GM13977 (cell line): ENCODE results near the gene TXNL1.

Experiments used
- DNase-seq: peaks from one replicate; pipeline ENCODE4 v3.0.0; 2012; ENCODE audit warnings: low spot score
- in situ Hi-C: fragments of 300-500 bp; cut with MboI; formaldehyde crosslinking; loops from one replicate; pipeline ENCODE4 v1.12.0; 2022; ENCODE audit warnings: low sequenced_read_pairs, low pct_unique_long_range_greater_than_20kb, mixed read lengths, inconsistent platforms; ENCODE audit not compliant: unreplicated experiment
- TF ChIP-seq, protein P1 (sequence below): IDR thresholded peaks from 2 replicates; pipeline ENCODE4 v1.5.1; 2012; ENCODE audit warnings: mild to moderate bottlenecking, control low read depth; ENCODE audit not compliant: insufficient read depth; ENCODE audit errors: extremely low read depth, missing control alignments

Gene TXNL1

GRCh38 chr18:56615738-56616520, 22.5 kb downstream of the TXNL1 start:
- in situ Hi-C loops: no loop called here
- TF ChIP-seq, protein P1, sequence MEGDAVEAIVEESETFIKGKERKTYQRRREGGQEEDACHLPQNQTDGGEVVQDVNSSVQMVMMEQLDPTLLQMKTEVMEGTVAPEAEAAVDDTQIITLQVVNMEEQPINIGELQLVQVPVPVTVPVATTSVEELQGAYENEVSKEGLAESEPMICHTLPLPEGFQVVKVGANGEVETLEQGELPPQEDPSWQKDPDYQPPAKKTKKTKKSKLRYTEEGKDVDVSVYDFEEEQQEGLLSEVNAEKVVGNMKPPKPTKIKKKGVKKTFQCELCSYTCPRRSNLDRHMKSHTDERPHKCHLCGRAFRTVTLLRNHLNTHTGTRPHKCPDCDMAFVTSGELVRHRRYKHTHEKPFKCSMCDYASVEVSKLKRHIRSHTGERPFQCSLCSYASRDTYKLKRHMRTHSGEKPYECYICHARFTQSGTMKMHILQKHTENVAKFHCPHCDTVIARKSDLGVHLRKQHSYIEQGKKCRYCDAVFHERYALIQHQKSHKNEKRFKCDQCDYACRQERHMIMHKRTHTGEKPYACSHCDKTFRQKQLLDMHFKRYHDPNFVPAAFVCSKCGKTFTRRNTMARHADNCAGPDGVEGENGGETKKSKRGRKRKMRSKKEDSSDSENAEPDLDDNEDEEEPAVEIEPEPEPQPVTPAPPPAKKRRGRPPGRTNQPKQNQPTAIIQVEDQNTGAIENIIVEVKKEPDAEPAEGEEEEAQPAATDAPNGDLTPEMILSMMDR: no peak
- no peak for DNase-seq

DNA sequence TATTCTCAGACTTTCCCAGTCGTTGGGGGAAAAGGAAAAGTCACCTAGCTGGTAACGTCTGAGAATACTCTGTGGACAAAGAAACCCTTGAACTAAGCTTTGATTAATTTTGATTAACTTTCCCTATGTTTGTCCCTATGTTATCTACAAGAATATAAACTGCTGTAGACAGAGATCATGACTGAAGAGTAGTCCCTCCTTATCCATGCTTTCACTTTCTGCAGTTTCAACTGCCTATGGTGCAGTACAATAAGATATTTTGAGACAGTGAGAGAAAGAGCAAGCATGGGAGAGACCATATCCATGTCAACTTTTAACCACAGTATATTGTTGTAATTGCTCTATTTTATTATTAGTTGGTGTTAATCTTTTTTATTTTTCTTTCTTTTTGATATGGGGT, 31.8 kb downstream of the TXNL1 start:
- in situ Hi-C loops: no loop called here
- no peak for DNase-seq
- TF ChIP-seq, protein P1: no peak

DNA sequence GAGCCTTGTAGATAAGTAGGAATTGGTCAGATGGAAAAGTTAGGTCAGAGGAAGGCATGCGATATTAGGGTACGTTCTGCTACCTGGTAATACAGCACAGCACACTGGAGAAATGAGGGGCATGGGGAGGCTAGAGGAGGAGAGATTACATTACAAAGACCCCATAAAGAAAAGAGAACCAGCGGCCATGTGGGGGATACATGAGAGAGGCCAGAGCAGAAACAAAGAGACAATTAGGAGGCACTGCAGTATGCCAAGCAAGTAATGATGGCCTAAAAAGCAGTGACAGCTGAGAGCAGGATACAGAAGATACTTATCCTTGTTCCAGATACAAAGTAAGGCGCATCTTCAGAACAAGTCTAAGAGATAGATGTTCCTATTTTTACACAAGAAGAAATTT, 40.0 kb downstream of the TXNL1 start:
- no peak for DNase-seq
- TF ChIP-seq, protein P1: no peak
- in situ Hi-C loops: no loop called here

DNA sequence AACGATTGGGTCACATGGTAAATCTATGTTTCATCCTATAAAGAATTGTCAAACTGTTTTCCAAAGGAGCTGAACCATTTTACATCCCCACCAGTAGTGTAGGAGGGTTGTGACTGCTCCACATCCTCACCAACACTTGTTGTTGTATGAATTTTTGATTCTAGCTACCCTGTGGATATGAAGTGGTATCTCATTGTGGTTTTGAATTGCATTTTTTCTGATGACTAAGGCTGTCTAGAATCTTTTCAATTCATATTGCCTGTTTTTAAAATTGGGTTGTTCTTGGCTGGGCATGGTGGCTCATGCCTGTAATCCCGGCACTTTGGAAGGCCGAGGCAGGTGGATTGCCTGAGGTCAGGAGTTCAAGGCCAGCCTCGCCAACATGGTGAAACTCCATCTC, 44.5 kb downstream of the TXNL1 start:
- DNase-seq: no peak
- TF ChIP-seq, protein P1: no peak
- in situ Hi-C loops: no loop called here

GRCh38 chr18:56580026-56580425, 58.4 kb downstream of the TXNL1 start:
- no peak for DNase-seq
- TF ChIP-seq, protein P1: no peak
- in situ Hi-C loops: no loop called here

- in situ Hi-C loops: no loop called here
- TF ChIP-seq, protein P1: no peak
- DNase-seq: no peak
Measured at GRCh38 chr18:56579451-56579850, 58.9 kb downstream of the TXNL1 start.
